K562 (cell line): Measurements from ENCODE around the gene GGT5. TPM values are rescaled to one million over a fixed set of nuclear protein-coding genes. Genes with fewer than 3 reads are reported as not detected.

Source experiments
- ATAC-seq: fragments of 200-7000 bp; cut with Tn5 transposase; 3 replicates; pipeline ENCODE4 v1.9.1; 2020; ENCODE audit warnings: moderate library complexity
- BruUV-seq: library from RNA; stranded (reverse); fragments of 400-500 nt; replicated peaks from 2 replicates; lab custom pipeline; 2021; lab: Mats Ljungman, UMichigan
- CTCF ChIA-PET: fragments of 300-600 bp; formaldehyde crosslinking; extraction: SDS; loops from one replicate; lab custom pipeline; 2021; ENCODE audit warnings: low intra/inter-chr PET ratio; lab: Yijun Ruan, JAX
- POLR2A ChIA-PET: fragments of 300-600, 350-650 bp; sonication (Branson Sonifier 250); formaldehyde crosslinking; extraction: SDS; loops from one replicate; lab custom pipeline; 2021; ENCODE audit warnings: antibody characterized with exemption, inconsistent platforms; lab: Yijun Ruan, JAX
- DNase-seq, 4 experiments: peaks; one replicate each; pipeline versions ENCODE4 v3.0.0 to v3.0.0-alpha.2; 2011 to 2018; ENCODE audit warnings: low spot score in 3 of 4, mixed read lengths in 3 of 4; ENCODE audit errors: extremely low read depth in 1 of 4
- FAIRE-seq: peaks from 2 replicates; lab custom pipeline; 2011; peaks lifted over from hg19 to GRCh38; lab: Jason Lieb, UNC
- H2AFZ ChIP-seq: 2 replicates; pipeline ENCODE4 v1.6.0; 2011; ENCODE audit warnings: low read depth, low read length, control low read depth, inconsistent platforms
- H3K27ac ChIP-seq: fragments of 200-600 bp; 3 replicates; pipeline ENCODE4 v1.8.0; 2011; ENCODE audit warnings: low read depth, mild to moderate bottlenecking, control low read depth, inconsistent platforms, low read length, moderate library complexity, mixed read lengths; ENCODE audit errors: extremely low read depth
- H3K27me3 ChIP-seq, 2 experiments: fragments of 300-600 bp in 1 of 2; 2 replicates in 1 of 2; 3 replicates in 1 of 2; pipeline versions ENCODE4 v1.6.0 to v1.8.0; 2011; ENCODE audit warnings: inconsistent platforms in 2 of 2, low read length in 2 of 2, mild to moderate bottlenecking in 1 of 2, mixed read lengths in 1 of 2, moderate library complexity in 1 of 2; ENCODE audit not compliant: control insufficient read depth in 2 of 2, insufficient read depth in 2 of 2
- H3K36me3 ChIP-seq: fragments of 300-600 bp; 3 replicates; pipeline ENCODE4 v1.8.0; 2011; ENCODE audit warnings: mild to moderate bottlenecking, low read length, inconsistent platforms; ENCODE audit not compliant: control insufficient read depth, insufficient read depth
- H3K4me1 ChIP-seq, 2 experiments: fragments of 200-600 bp in 1 of 2; replicated peaks in 1 of 2; 2 replicates in 1 of 2; 3 replicates in 1 of 2; pipeline versions ENCODE4 v1.5.1 to v1.8.0; 2011; ENCODE audit warnings: inconsistent platforms in 2 of 2, low read length in 2 of 2, mild to moderate bottlenecking in 1 of 2, mixed read lengths in 1 of 2, moderate library complexity in 1 of 2; ENCODE audit not compliant: control insufficient read depth in 2 of 2, insufficient read depth in 2 of 2
- H3K4me2 ChIP-seq: 2 replicates; pipeline ENCODE4 v1.6.1; 2011; ENCODE audit warnings: low read length, control low read depth, inconsistent platforms, mixed read lengths; ENCODE audit not compliant: insufficient read depth
- H3K4me3 ChIP-seq: fragments of 200-600 bp; sonication (generic), shearing (Covaris generic); 2 replicates; pipeline ENCODE4 v1.5.1; 2016; ENCODE audit warnings: control low read depth, inconsistent platforms
- H3K79me2 ChIP-seq: fragments of 200-600 bp; 3 replicates; pipeline ENCODE4 v1.8.0; 2011; ENCODE audit warnings: low read length, inconsistent platforms; ENCODE audit not compliant: control insufficient read depth, insufficient read depth
- H3K9ac ChIP-seq, 2 experiments: 2 replicates each; pipeline versions ENCODE4 v1.6.0 to v1.6.1; 2011; ENCODE audit warnings: low read depth in 2 of 2, low read length in 2 of 2, control low read depth in 1 of 2, inconsistent platforms in 1 of 2, mild to moderate bottlenecking in 1 of 2, mixed read lengths in 1 of 2; ENCODE audit not compliant: insufficient read depth in 1 of 2
- H3K9me1 ChIP-seq: one replicate; pipeline ENCODE4 v1.6.0; 2011; ENCODE audit warnings: inconsistent platforms, mild to moderate bottlenecking, low read length, moderate library complexity; ENCODE audit not compliant: control insufficient read depth, insufficient read depth
- H3K9me3 ChIP-seq: replicated peaks from 2 replicates; pipeline ENCODE4 v1.5.1; 2011; ENCODE audit warnings: low read depth, low read length, inconsistent platforms; ENCODE audit not compliant: control insufficient read depth, insufficient read depth
- H4K20me1 ChIP-seq: replicated peaks from 2 replicates; pipeline ENCODE4 v1.6.1; 2011; ENCODE audit warnings: low read length, inconsistent platforms, mixed read lengths; ENCODE audit not compliant: control insufficient read depth, insufficient read depth
- BMI1 ChIP-seq: fragments of 150-350 bp; IDR thresholded peaks from 2 replicates; pipeline ENCODE4 v1.6.1; 2014; ENCODE audit warnings: low read length
- BRF1 ChIP-seq: IDR thresholded peaks from 3 replicates; pipeline ENCODE4 v1.6.1; 2011; ENCODE audit warnings: borderline replicate concordance, mild to moderate bottlenecking; ENCODE audit not compliant: insufficient read length; ENCODE audit errors: extremely low read depth
- CHCHD3 ChIP-seq: fragments of 250-450 bp; sonication (Bioruptor Pico); IDR thresholded peaks from 2 replicates; pipeline ENCODE4 v2.1.2; 2022; ENCODE audit warnings: mild to moderate bottlenecking
- CHD2 ChIP-seq: IDR thresholded peaks from 2 replicates; pipeline ENCODE4 v1.6.1; 2011; ENCODE audit warnings: low read depth, low read length
- E2F1 ChIP-seq: sonication (generic); formaldehyde crosslinking; IDR thresholded peaks from 2 replicates; pipeline ENCODE4 v1.8.1; 2023; ENCODE audit warnings: mild to moderate bottlenecking, missing genetic modification reagents, moderate library complexity
- E2F3 ChIP-seq: fragments of 250-450 bp; sonication (Bioruptor Pico); IDR thresholded peaks from 2 replicates; pipeline ENCODE4 v1.4.0; 2020; ENCODE audit warnings: mild to moderate bottlenecking
- FOXK2 ChIP-seq, 2 experiments: fragments of 450-650 bp; IDR thresholded peaks in 1 of 2; conservative IDR thresholded peaks in 1 of 2; 2 replicates each; pipeline ENCODE4 v1.6.1; 2016; ENCODE audit warnings: low read depth in 2 of 2, mild to moderate bottlenecking in 1 of 2
- MEF2A ChIP-seq: IDR thresholded peaks from 2 replicates; pipeline ENCODE4 v1.6.1; 2011; ENCODE audit warnings: low read depth, mild to moderate bottlenecking, low read length, moderate library complexity; ENCODE audit not compliant: control insufficient read depth
- NFXL1 ChIP-seq: fragments of 450-650 bp; formaldehyde crosslinking; IDR thresholded peaks from 2 replicates; pipeline ENCODE4 v1.4.0; 2021; ENCODE audit warnings: mild to moderate bottlenecking
- NONO ChIP-seq, 2 experiments: fragments of 200-400 bp in 1 of 2; fragments of 450-650 bp in 1 of 2; formaldehyde crosslinking in 1 of 2; IDR thresholded peaks; 2 replicates each; pipeline ENCODE4 v1.6.1; 2017; ENCODE audit warnings: low read depth in 2 of 2, mild to moderate bottlenecking in 2 of 2, moderate library complexity in 2 of 2, low read length in 1 of 2
- RNF2 ChIP-seq: sonication (generic); IDR thresholded peaks from 2 replicates; pipeline ENCODE4 v1.6.1; 2016
- SMAD4 ChIP-seq: fragments of 250-450 bp; sonication (Bioruptor Pico); conservative IDR thresholded peaks from 2 replicates; pipeline ENCODE4 v1.8.0; 2021; ENCODE audit warnings: inconsistent platforms, mild to moderate bottlenecking, moderate library complexity
- TCF7 ChIP-seq: sonication (generic); IDR thresholded peaks from 2 replicates; pipeline ENCODE4 v1.6.1; 2016; ENCODE audit warnings: antibody characterized with exemption, borderline replicate concordance
- YY1 ChIP-seq, 3 experiments: IDR thresholded peaks; 2 replicates each; pipeline ENCODE4 v1.6.1; 2011; ENCODE audit warnings: low read length in 2 of 3, mild to moderate bottlenecking in 2 of 3, moderate library complexity in 2 of 3, borderline replicate concordance in 1 of 3, control low read depth in 1 of 3, low read depth in 1 of 3; ENCODE audit not compliant: insufficient read depth in 3 of 3, insufficient replicate concordance in 2 of 3, control insufficient read depth in 1 of 3, insufficient read length in 1 of 3; ENCODE audit errors: extremely low read depth in 1 of 3
- ZNF174 ChIP-seq: fragments of 250-450 bp; sonication (Bioruptor Pico); IDR thresholded peaks from 2 replicates; pipeline ENCODE4 v1.4.0; 2020; ENCODE audit warnings: mild to moderate bottlenecking
- WGBS: fragments of 100-300 bp; shearing (Covaris generic); methylation state at CpG from one replicate; pipeline ENCODE4 v1.1.6; 2016; ENCODE audit warnings: low coverage, mixed read lengths; ENCODE audit not compliant: insufficient coverage; ENCODE audit errors: missing lambda C conversion rate; 5-methylcytosine and 5-hydroxymethylcytosine counted together
- in situ Hi-C: fragments of 300-500 bp; cut with MboI; formaldehyde crosslinking; loops from 4 replicates; pipeline ENCODE4 v1.15.0; 2018; ENCODE audit warnings: inconsistent platforms, mixed read lengths
- intact Hi-C: fragments of 100-400 bp; cut with micrococcal nuclease; formaldehyde crosslinking; loops from 2 replicates; pipeline ENCODE4 v1.14.2; 2022
- polyA plus RNA-seq, 8 experiments: library from polyadenylated mRNA; depleted of rRNA in 4 of 8; stranded (reverse) in 5 of 8; unstranded in 3 of 8; fragments of >200 nt; fragmentation: Nextera tagmentation in 2 of 8; fragmentation: Illumina TruSeq in 1 of 8; extraction: Ambion mirVana in 2 of 8; extraction: Trizol in 1 of 8; gene quantifications; 2 replicates each; pipeline versions ENCODE4 v1.2.1 to v1.2.3, GENCODE V29; 2011 to 2014; ENCODE audit warnings: inconsistent platforms in 1 of 8, missing spikeins in 1 of 8
- total RNA-seq, 7 experiments: library from RNA; depleted of rRNA in 6 of 7; stranded (reverse); fragments of >200 nt in 6 of 7; fragmentation: Illumina TruSeq in 2 of 7; extraction: Trizol in 2 of 7; gene quantifications; 2 replicates each; pipeline versions ENCODE4 v1.2.1 to v1.2.3, GENCODE V29; 2011 to 2021; ENCODE audit warnings: low replicate concordance in 1 of 7
- TF ChIP-seq, protein P1 (sequence below): fragments of 450-650 bp; IDR thresholded peaks from 2 replicates; pipeline ENCODE4 v1.6.1; 2016; ENCODE audit warnings: mild to moderate bottlenecking
- TF ChIP-seq, protein P2 (sequence below): sonication (generic); formaldehyde crosslinking; IDR thresholded peaks from 2 replicates; pipeline ENCODE4 v1.8.1; 2022; ENCODE audit warnings: missing genetic modification reagents

GGT5 gene
- total and polyA plus RNA-seq, 9 of the 15 experiments (the other 6 are each of a cell fraction or from before 2014, with no cell fraction given): 0.07 to 0.69 (median 0.18) TPM; not detected in 4

DNA sequence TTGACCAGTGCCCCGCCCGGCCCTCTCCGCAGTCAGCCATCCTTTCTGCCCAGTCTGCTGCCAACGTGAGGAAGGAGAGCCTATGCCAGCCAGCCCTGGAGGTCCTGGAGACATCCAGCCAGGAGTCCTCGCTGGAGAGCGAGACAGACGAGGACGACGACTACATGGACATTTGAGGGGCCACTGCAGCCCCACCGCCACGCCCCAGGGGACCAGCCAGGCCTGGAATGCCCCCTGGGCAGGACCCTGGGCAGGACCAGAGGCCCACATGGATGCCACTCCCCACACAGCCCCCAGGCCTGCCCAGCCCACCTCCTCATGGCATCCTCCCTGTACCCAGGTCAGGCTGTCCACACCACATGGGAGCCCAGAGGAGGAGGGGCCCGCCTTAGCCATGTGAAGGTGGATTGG, 66.9 kb downstream of the GGT5 start (continued):
- TF ChIP-seq E2F3 (CRISPR knock-in tag) (no peak), YY1 (IDR thresholded peaks at IDR 0.05; ENCODE audit: borderline replicate concordance in 1 of 3, control insufficient read depth in 1 of 3, extremely low read depth in 1 of 3, insufficient read depth in 3 of 3, insufficient read length in 1 of 3, insufficient replicate concordance in 2 of 3, low read depth in 1 of 3, low read length in 2 of 3) (no peak), CHD2 (no peak), FOXK2 (conservative IDR thresholded peaks at IDR 0.05 in 1 of 2, IDR thresholded peaks at IDR 0.05 in 1 of 2; ENCODE audit: low read depth in 2 of 2) (no peak), NONO (IDR thresholded peaks at IDR 0.05; ENCODE audit: low read depth in 2 of 2, low read length in 1 of 2) (no peak), MEF2A (no peak), NFXL1 (no peak)
- TF ChIP-seq, all 486 proteins: peak for 0

GRCh38 chr22:24177456-24177855, 67.4 kb downstream of the GGT5 start:
- TF ChIP-seq BMI1: no peak
- TF ChIP-seq, protein P1, sequence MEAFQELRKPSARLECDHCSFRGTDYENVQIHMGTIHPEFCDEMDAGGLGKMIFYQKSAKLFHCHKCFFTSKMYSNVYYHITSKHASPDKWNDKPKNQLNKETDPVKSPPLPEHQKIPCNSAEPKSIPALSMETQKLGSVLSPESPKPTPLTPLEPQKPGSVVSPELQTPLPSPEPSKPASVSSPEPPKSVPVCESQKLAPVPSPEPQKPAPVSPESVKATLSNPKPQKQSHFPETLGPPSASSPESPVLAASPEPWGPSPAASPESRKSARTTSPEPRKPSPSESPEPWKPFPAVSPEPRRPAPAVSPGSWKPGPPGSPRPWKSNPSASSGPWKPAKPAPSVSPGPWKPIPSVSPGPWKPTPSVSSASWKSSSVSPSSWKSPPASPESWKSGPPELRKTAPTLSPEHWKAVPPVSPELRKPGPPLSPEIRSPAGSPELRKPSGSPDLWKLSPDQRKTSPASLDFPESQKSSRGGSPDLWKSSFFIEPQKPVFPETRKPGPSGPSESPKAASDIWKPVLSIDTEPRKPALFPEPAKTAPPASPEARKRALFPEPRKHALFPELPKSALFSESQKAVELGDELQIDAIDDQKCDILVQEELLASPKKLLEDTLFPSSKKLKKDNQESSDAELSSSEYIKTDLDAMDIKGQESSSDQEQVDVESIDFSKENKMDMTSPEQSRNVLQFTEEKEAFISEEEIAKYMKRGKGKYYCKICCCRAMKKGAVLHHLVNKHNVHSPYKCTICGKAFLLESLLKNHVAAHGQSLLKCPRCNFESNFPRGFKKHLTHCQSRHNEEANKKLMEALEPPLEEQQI: no peak
- no peak for TF ChIP-seq CHCHD3 (CRISPR knock-in tag)
- TF ChIP-seq TCF7: no peak
- no peak for TF ChIP-seq ZNF174 (CRISPR knock-in tag)
- no peak for TF ChIP-seq E2F1 (CRISPR knock-in tag)
- TF ChIP-seq, protein P2, sequence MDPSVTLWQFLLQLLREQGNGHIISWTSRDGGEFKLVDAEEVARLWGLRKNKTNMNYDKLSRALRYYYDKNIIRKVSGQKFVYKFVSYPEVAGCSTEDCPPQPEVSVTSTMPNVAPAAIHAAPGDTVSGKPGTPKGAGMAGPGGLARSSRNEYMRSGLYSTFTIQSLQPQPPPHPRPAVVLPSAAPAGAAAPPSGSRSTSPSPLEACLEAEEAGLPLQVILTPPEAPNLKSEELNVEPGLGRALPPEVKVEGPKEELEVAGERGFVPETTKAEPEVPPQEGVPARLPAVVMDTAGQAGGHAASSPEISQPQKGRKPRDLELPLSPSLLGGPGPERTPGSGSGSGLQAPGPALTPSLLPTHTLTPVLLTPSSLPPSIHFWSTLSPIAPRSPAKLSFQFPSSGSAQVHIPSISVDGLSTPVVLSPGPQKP (CRISPR knock-in tag): no peak
- no peak for TF ChIP-seq RNF2
- TF ChIP-seq BRF1: no peak
- TF ChIP-seq SMAD4: no peak
- Histone ChIP-seq H3K27me3 (no peaks in the 10 kb centered on the region), H3K4me1 (peaks cover 0 to 33% of the 10 kb centered on the region in 2 experiments; a peak in 2 of 5 replicates), H3K36me3 (peaks cover 30% of the 10 kb centered on the region; the same call in 1 of the 3 replicates), H4K20me1 (peaks cover 6% of the 10 kb centered on the region; the same call in 1 of the 2 replicates), H3K4me2 (no peak overlapping the region), H3K27ac (no peak overlapping the region), H2AFZ (no peak overlapping the region), H3K9me3 (no peaks in the 10 kb centered on the region), H3K9me1 (no peaks in the 10 kb centered on the region), H3K4me3 (no peak overlapping the region), H3K9ac (no peak overlapping the region), H3K79me2 (no peaks in the 10 kb centered on the region)
- CTCF ChIA-PET: no interaction called here
- in situ Hi-C loops: loop anchor here (10.0 kb wide), 1 partner anchor 223 kb away; no protein-coding TSS in a partner anchor
- DNase-seq: no peak
- no peak for ATAC-seq
- POLR2A ChIA-PET: interaction anchor here (0.6 kb wide), 1 partner anchor 20 kb away, joined by 4 read pairs; no protein-coding TSS in a partner anchor
- intact Hi-C loops: no loop called here
- WGBS: 93% methylated on average over 2 of the region's 10 CpGs
- no TSS peak for BruUV-seq
- no peak for FAIRE-seq
